GM12874 (cell line): ENCODE data around the gene GLOD4.

ENCODE experiments used
- CTCF ChIP-seq: IDR thresholded peaks from 2 replicates; pipeline ENCODE4 v1.5.1; 2011; ENCODE audit warnings: low read depth, mild to moderate bottlenecking, control low read depth, low read length, moderate library complexity; ENCODE audit not compliant: insufficient read depth

The GLOD4 gene

GRCh38 chr17:799261-799660 is 17.2 kb upstream of the GLOD4 start:
- TF ChIP-seq CTCF = no peak

- no peak for TF ChIP-seq CTCF
Observed at GRCh38 chr17:798246-798645, 16.2 kb upstream of the GLOD4 start.

GRCh38 chr17:797236-797840 is 15.3 kb upstream of the GLOD4 start:
- TF ChIP-seq CTCF = no peak

- no peak for TF ChIP-seq CTCF
Observed at GRCh38 chr17:796609-797008, 14.5 kb upstream of the GLOD4 start.

- no peak for TF ChIP-seq CTCF
Observed at GRCh38 chr17:795721-796120, 13.6 kb upstream of the GLOD4 start.

- TF ChIP-seq CTCF = no peak
Observed at GRCh38 chr17:795276-795675, 13.2 kb upstream of the GLOD4 start.

- peak; percentile 77 for TF ChIP-seq CTCF
Observed at GRCh38 chr17:794876-795275, 12.8 kb upstream of the GLOD4 start.
